Measurements from ENCODE around the gene ZNF385A.

The ZNF385A gene

GRCh38 chr12:54363618-54364017, 20.9 kb downstream of the ZNF385A start:
- Histone ChIP-seq H4K20me1 (ENCODE audit: insufficient read depth, low read length) (no peaks in the 10 kb centered on the region), H3K36me3 (ENCODE audit: insufficient read depth, low read length) (no peaks in the 10 kb centered on the region), H3K27me3 (ENCODE audit: insufficient read depth, low read length) (no peaks in the 10 kb centered on the region), H2AFZ (ENCODE audit: low read length) (no peak overlapping the region), H3F3A (ENCODE audit: insufficient read depth, low read length) (no peaks in the 10 kb centered on the region), H3K9me2 (ENCODE audit: low read depth, low read length) (no peaks in the 10 kb centered on the region), H3K79me2 (ENCODE audit: insufficient read depth, low read length) (no peaks in the 10 kb centered on the region), H3K4me1 (ENCODE audit: insufficient read depth, low read length, severe bottlenecking) (peaks cover 15% of the 10 kb centered on the region), H3K4me3 (ENCODE audit: low read depth, low read length, poor library complexity, severe bottlenecking) (no peak overlapping the region), H3K9ac (ENCODE audit: low read length) (no peak overlapping the region), H3K4me2 (ENCODE audit: low read length) (no peak overlapping the region), H3K27ac (ENCODE audit: low read depth, low read length, poor library complexity, severe bottlenecking) (no peak overlapping the region), H3K9me3 (ENCODE audit: low read length) (no peaks in the 10 kb centered on the region)
- TF ChIP-seq CTCF (IDR thresholded peaks at IDR 0.05; ENCODE audit: low read length), result no peak
- TF ChIP-seq EZH2 (IDR thresholded peaks at IDR 0.05; ENCODE audit: borderline replicate concordance, low read length), result no peak

- Histone ChIP-seq H3K4me3 (ENCODE audit: low read depth, low read length, poor library complexity, severe bottlenecking) (no peak overlapping the region), H3K36me3 (ENCODE audit: insufficient read depth, low read length) (no peaks in the 10 kb centered on the region), H3K9me2 (ENCODE audit: low read depth, low read length) (no peaks in the 10 kb centered on the region), H2AFZ (ENCODE audit: low read length) (no peak overlapping the region), H3K4me1 (ENCODE audit: insufficient read depth, low read length, severe bottlenecking) (peaks cover 15% of the 10 kb centered on the region), H3K27me3 (ENCODE audit: insufficient read depth, low read length) (no peaks in the 10 kb centered on the region), H3F3A (ENCODE audit: insufficient read depth, low read length) (no peaks in the 10 kb centered on the region), H3K4me2 (ENCODE audit: low read length) (no peak overlapping the region), H3K79me2 (ENCODE audit: insufficient read depth, low read length) (no peaks in the 10 kb centered on the region), H4K20me1 (ENCODE audit: insufficient read depth, low read length) (no peaks in the 10 kb centered on the region), H3K9me3 (ENCODE audit: low read length) (no peaks in the 10 kb centered on the region), H3K9ac (ENCODE audit: low read length) (no peak overlapping the region), H3K27ac (ENCODE audit: low read depth, low read length, poor library complexity, severe bottlenecking) (no peak overlapping the region)
- TF ChIP-seq EZH2 (IDR thresholded peaks at IDR 0.05; ENCODE audit: borderline replicate concordance, low read length) (no peak), CTCF (IDR thresholded peaks at IDR 0.05; ENCODE audit: low read length) (no peak)
Measured at GRCh38 chr12:54363047-54363446, 21.5 kb downstream of the ZNF385A start.

- Histone ChIP-seq H2AFZ (ENCODE audit: low read length) (no peak overlapping the region), H3K9me3 (ENCODE audit: low read length) (no peaks in the 10 kb centered on the region), H3K9me2 (ENCODE audit: low read depth, low read length) (no peaks in the 10 kb centered on the region), H4K20me1 (ENCODE audit: insufficient read depth, low read length) (no peaks in the 10 kb centered on the region), H3K9ac (ENCODE audit: low read length) (no peak overlapping the region), H3K4me1 (ENCODE audit: insufficient read depth, low read length, severe bottlenecking) (peaks cover 30% of the 10 kb centered on the region), H3K4me2 (ENCODE audit: low read length) (no peak overlapping the region), H3K79me2 (ENCODE audit: insufficient read depth, low read length) (no peaks in the 10 kb centered on the region), H3K27ac (ENCODE audit: low read depth, low read length, poor library complexity, severe bottlenecking) (no peak overlapping the region), H3K4me3 (ENCODE audit: low read depth, low read length, poor library complexity, severe bottlenecking) (no peak overlapping the region), H3F3A (ENCODE audit: insufficient read depth, low read length) (no peaks in the 10 kb centered on the region), H3K36me3 (ENCODE audit: insufficient read depth, low read length) (no peaks in the 10 kb centered on the region), H3K27me3 (ENCODE audit: insufficient read depth, low read length) (no peaks in the 10 kb centered on the region)
- TF ChIP-seq CTCF (IDR thresholded peaks at IDR 0.05; ENCODE audit: low read length) (peak; percentile 92), EZH2 (IDR thresholded peaks at IDR 0.05; ENCODE audit: borderline replicate concordance, low read length) (no peak)
Measured at GRCh38 chr12:54360717-54361456, 23.6 kb downstream of the ZNF385A start.
